Activated T-helper 1 cell treated with Interleukin-2 at 50 U/mL for 16 hours (primary cell): ENCODE data around the gene PRR5L.

Experiments
- DNase-seq: peaks from one replicate; pipeline ENCODE4 v3.0.0-alpha.2; 2020; ENCODE audit warnings: low read depth

The PRR5L gene

GRCh38 chr11:36295926-36296325 lies at the start of gene PRR5L:
PRR5L (plus strand) TSS chr11:36296288; CDS start chr11:36401122, 104,834 bp downstream.
- DNase-seq, result no peak

GRCh38 chr11:36247493-36247892 lies 48.6 kb upstream of the PRR5L start:
- DNase-seq, result no peak

GRCh38 chr11:36248436-36248835 lies 47.7 kb upstream of the PRR5L start:
- no peak for DNase-seq

GRCh38 chr11:36249246-36249645 lies 46.8 kb upstream of the PRR5L start:
- DNase-seq, result no peak

- no peak for DNase-seq
These were observed 44.3 kb upstream of the PRR5L start for GRCh38 chr11:36251823-36252222.

GRCh38 chr11:36253238-36253637 lies 42.9 kb upstream of the PRR5L start:
- DNase-seq, result no peak

- DNase-seq, result no peak
These were observed 41.4 kb upstream of the PRR5L start for GRCh38 chr11:36254713-36255112.

GRCh38 chr11:36257351-36257750 lies 38.7 kb upstream of the PRR5L start:
- no peak for DNase-seq

- no peak for DNase-seq
These were observed 37.2 kb upstream of the PRR5L start for GRCh38 chr11:36258730-36259360.

GRCh38 chr11:36261094-36261493 lies 35.0 kb upstream of the PRR5L start:
- no peak for DNase-seq

- DNase-seq, result no peak
These were observed 31.8 kb upstream of the PRR5L start for GRCh38 chr11:36264011-36264972.

- DNase-seq, result no peak
These were observed 31.1 kb upstream of the PRR5L start for GRCh38 chr11:36264973-36265344.

GRCh38 chr11:36265793-36266628 lies 30.1 kb upstream of the PRR5L start:
- DNase-seq, result peak; percentile 5

- no peak for DNase-seq
These were observed 29.3 kb upstream of the PRR5L start for GRCh38 chr11:36266767-36267166.

- no peak for DNase-seq
These were observed 27.6 kb upstream of the PRR5L start for GRCh38 chr11:36268337-36268985.

- no peak for DNase-seq
These were observed 25.4 kb upstream of the PRR5L start for GRCh38 chr11:36270701-36271100.

- DNase-seq, result no peak
These were observed 24.2 kb upstream of the PRR5L start for GRCh38 chr11:36271794-36272407.

GRCh38 chr11:36273110-36273509 lies 23.0 kb upstream of the PRR5L start:
- no peak for DNase-seq

GRCh38 chr11:36274414-36274813 lies 21.7 kb upstream of the PRR5L start:
- no peak for DNase-seq

- no peak for DNase-seq
These were observed 17.4 kb upstream of the PRR5L start for GRCh38 chr11:36278531-36279282.

- no peak for DNase-seq
These were observed 15.6 kb upstream of the PRR5L start for GRCh38 chr11:36280531-36280930.
